Pons (tissue), 1 donor: Measurements from ENCODE around the gene GRWD1.

Source experiments
- DNase-seq: peaks from one replicate; pipeline ENCODE4 v3.0.0-alpha.2; 2016; ENCODE audit warnings: low spot score

GRWD1 gene

GRCh38 chr19:48424694-48425219 is 21.0 kb upstream of the GRWD1 start:
- DNase-seq, result peak; percentile 31

- DNase-seq, result no peak
Measured at GRCh38 chr19:48428670-48429069, 17.1 kb upstream of the GRWD1 start.

GRCh38 chr19:48433337-48433736 is 12.4 kb upstream of the GRWD1 start:
- DNase-seq, result no peak

- DNase-seq, result no peak
Measured at GRCh38 chr19:48436586-48436985, 9.2 kb upstream of the GRWD1 start.

- DNase-seq, result no peak
Measured at GRCh38 chr19:48441360-48442050, 4.3 kb upstream of the GRWD1 start.

- DNase-seq, result no peak
Measured at GRCh38 chr19:48442116-48443035, 3.4 kb upstream of the GRWD1 start.

- no peak for DNase-seq
Measured at GRCh38 chr19:48443256-48443655, 2.5 kb upstream of the GRWD1 start.

GRCh38 chr19:48443731-48444128 is 2.1 kb upstream of the GRWD1 start:
- DNase-seq, result no peak

GRCh38 chr19:48444129-48444935 is 1.5 kb upstream of the GRWD1 start:
- no peak for DNase-seq

- DNase-seq, result no peak
Measured at GRCh38 chr19:48444936-48445200, 915 bp upstream of the GRWD1 start.

- DNase-seq, result no peak
Measured at GRCh38 chr19:48445256-48445605, 552 bp upstream of the GRWD1 start.

GRCh38 chr19:48446579-48446978 is 796 bp downstream of the GRWD1 start:
- no peak for DNase-seq

- DNase-seq, result no peak
Measured at GRCh38 chr19:48448563-48448962, 2.8 kb downstream of the GRWD1 start.

GRCh38 chr19:48450441-48450840 is 4.7 kb downstream of the GRWD1 start:
- no peak for DNase-seq

GRCh38 chr19:48450863-48451262 is 5.1 kb downstream of the GRWD1 start:
- DNase-seq, result no peak

GRCh38 chr19:48451624-48452023 is 5.8 kb downstream of the GRWD1 start:
- no peak for DNase-seq

- no peak for DNase-seq
Measured at GRCh38 chr19:48452289-48453190, 6.8 kb downstream of the GRWD1 start.

GRCh38 chr19:48454150-48454730 is 8.5 kb downstream of the GRWD1 start:
- no peak for DNase-seq

GRCh38 chr19:48455171-48455907 is 9.6 kb downstream of the GRWD1 start, which contains the start of gene KCNJ14:
TSS of gene KCNJ14 (plus strand) at chr19:48455574. CDS start at chr19:48461725, 6,151 bp downstream.
- DNase-seq, result no peak

- DNase-seq, result no peak
Measured at GRCh38 chr19:48455908-48456562, 10.3 kb downstream of the GRWD1 start.
